Measurements from ENCODE around the gene ACCSL. TPM values are rescaled to one million over a fixed set of nuclear protein-coding genes. Genes with fewer than 3 reads are reported as not detected.

ACCSL gene
- total and polyA plus RNA-seq, 2 donors (not counting 1 experiment from before 2014, with no cell fraction given), result not detected

GRCh38 chr11:44090539-44090938 is 42.8 kb downstream of the ACCSL start:
- no peak overlapping the region for H3K4me2 ChIP-seq (replicated peaks; ENCODE audit: low read depth, low read length, poor library complexity, severe bottlenecking)
- H3K4me1 ChIP-seq (ENCODE audit: control insufficient read depth in 2 of 2, insufficient read depth in 2 of 2, low read length in 2 of 2), result peaks cover 4 to 8% of the 10 kb centered on the region in 2 donors
- peaks cover under 1% of the 10 kb centered on the region for H3K79me2 ChIP-seq (ENCODE audit: control insufficient read depth, insufficient read depth, low read length)
- H4K20me1 ChIP-seq (ENCODE audit: control insufficient read depth, insufficient read depth, low read length, poor library complexity, severe bottlenecking), result peaks cover 7% of the 10 kb centered on the region
- Mint-ChIP-seq H3K27me3 (no peaks in the 10 kb centered on the region), H3K4me1 (peaks cover 12% of the 10 kb centered on the region), H3K9me3 (ENCODE audit: insufficient read depth) (peaks cover 2% of the 10 kb centered on the region), H3K4me3 (no peak overlapping the region), H3K27ac (no peak overlapping the region)
- DNase-seq (no peak), ATAC-seq (ENCODE audit: low read depth) (no peak)
- no peaks in the 10 kb centered on the region for H3K36me3 ChIP-seq (replicated peaks in 1 of 2; ENCODE audit: control extremely low read depth in 1 of 2, control insufficient read depth in 1 of 2, extremely low read depth in 1 of 2, insufficient read depth in 2 of 2, low read length in 1 of 2)
- no peaks in the 10 kb centered on the region for H3K9me3 ChIP-seq (ENCODE audit: control extremely low read depth in 1 of 3, control insufficient read depth in 2 of 3, insufficient read depth in 1 of 3, low read length in 2 of 3)
- no peak overlapping the region for H3K9ac ChIP-seq (ENCODE audit: low read length)
- ChIA-PET CTCF (no interaction called here), POLR2A (interaction anchor here (0.6 kb wide), 1 partner anchor 266 kb away, joined by 5 read pairs; no protein-coding TSS in a partner anchor)
- H3K27ac ChIP-seq (ENCODE audit: low read length in 2 of 2), result no peak overlapping the region
- no peaks in the 10 kb centered on the region for H3K27me3 ChIP-seq (replicated peaks in 1 of 4; ENCODE audit: control extremely low read depth in 1 of 4, control insufficient read depth in 3 of 4, insufficient read depth in 4 of 4, low read length in 3 of 4)
- H2AFZ ChIP-seq (ENCODE audit: insufficient read depth, low read depth, low read length, poor library complexity, severe bottlenecking), result no peak overlapping the region
- no peak for TF ChIP-seq CTCF (IDR thresholded peaks at IDR 0.05)
- TF ChIP-seq EZH2 (IDR thresholded peaks at IDR 0.05; ENCODE audit: borderline replicate concordance, insufficient read depth, low read depth, low read length, poor library complexity, severe bottlenecking), result no peak
- WGBS (ENCODE audit: insufficient coverage), result no CpG with 5 or more reads among the region's 1 CpG
- intact Hi-C loops (cut with micrococcal nuclease), result loop anchor here (10.0 kb wide), 2 partner anchors 776 to 1254 kb away; partner anchors contain the start of gene API5
- no peak overlapping the region for H3K4me3 ChIP-seq (ENCODE audit: control extremely low read depth in 1 of 5, extremely low read depth in 1 of 5, insufficient read depth in 1 of 5, low read depth in 2 of 5, low read length in 4 of 5)

GRCh38 chr11:44094260-44094868 is 46.6 kb downstream of the ACCSL start:
- WGBS (ENCODE audit: insufficient coverage), result 9% methylated on average over 5 of the region's 11 CpGs
- H3K27me3 Mint-ChIP-seq, result no peaks in the 10 kb centered on the region
- Histone ChIP-seq H3K4me1 (ENCODE audit: control insufficient read depth in 2 of 2, insufficient read depth in 2 of 2, low read length in 2 of 2) (peaks cover 15 to 18% of the 10 kb centered on the region in 2 donors), H3K9me3 (ENCODE audit: control extremely low read depth in 1 of 3, control insufficient read depth in 2 of 3, insufficient read depth in 1 of 3, low read length in 2 of 3) (no peaks in the 10 kb centered on the region), H3K4me3 (ENCODE audit: control extremely low read depth in 1 of 5, extremely low read depth in 1 of 5, insufficient read depth in 1 of 5, low read depth in 2 of 5, low read length in 4 of 5) (no peak overlapping the region), H3K36me3 (replicated peaks in 1 of 2; ENCODE audit: control extremely low read depth in 1 of 2, control insufficient read depth in 1 of 2, extremely low read depth in 1 of 2, insufficient read depth in 2 of 2, low read length in 1 of 2) (no peaks in the 10 kb centered on the region), H3K9ac (ENCODE audit: low read length) (no peak overlapping the region), H3K27me3 (replicated peaks in 1 of 4; ENCODE audit: control extremely low read depth in 1 of 4, control insufficient read depth in 3 of 4, insufficient read depth in 4 of 4, low read length in 3 of 4) (no peaks in the 10 kb centered on the region), H2AFZ (ENCODE audit: insufficient read depth, low read depth, low read length, poor library complexity, severe bottlenecking) (no peak overlapping the region), H4K20me1 (ENCODE audit: control insufficient read depth, insufficient read depth, low read length, poor library complexity, severe bottlenecking) (peaks cover 14% of the 10 kb centered on the region), H3K79me2 (ENCODE audit: control insufficient read depth, insufficient read depth, low read length) (peaks cover 25% of the 10 kb centered on the region), H3K4me2 (replicated peaks; ENCODE audit: low read depth, low read length, poor library complexity, severe bottlenecking) (no peak overlapping the region), H3K27ac (ENCODE audit: low read length in 2 of 2) (no peak overlapping the region)
- POLR2A ChIA-PET, result interaction anchor here (0.7 to 1.0 kb wide), 3 partner anchors 28 to 1655 kb away, joined by 3 to 6 read pairs (median 4); partner anchors contain the start of gene ACCS
- no peak overlapping the region for H3K27ac Mint-ChIP-seq
- H3K9me3 Mint-ChIP-seq (ENCODE audit: insufficient read depth), result no peaks in the 10 kb centered on the region
- intact Hi-C loops (cut with micrococcal nuclease), result loop anchor here (1.0 to 10.0 kb wide), 5 partner anchors 28 to 1250 kb away; partner anchors contain the start of genes ACCS, API5 and TTC17
- peak overlapping the region; percentile 52 for H3K4me3 Mint-ChIP-seq
- DNase-seq (peak; percentile 83), ATAC-seq (ENCODE audit: low read depth) (peak; percentile 37)
- CTCF ChIA-PET, result interaction anchor here (0.6 to 5.3 kb wide), 24 partner anchors 9 to 1672 kb away, joined by 3 to 61 read pairs (median 5); partner anchors contain the start of gene ACCS
- H3K4me1 Mint-ChIP-seq, result peaks cover 30% of the 10 kb centered on the region
- TF ChIP-seq EZH2 (IDR thresholded peaks at IDR 0.05; ENCODE audit: borderline replicate concordance, insufficient read depth, low read depth, low read length, poor library complexity, severe bottlenecking) (no peak), CTCF (IDR thresholded peaks at IDR 0.05) (peak; percentile 82)

Data from B cell (primary cell).